GM20000 (cell line): ENCODE results near the gene DNAJB1.

Source experiments
- DNase-seq: peaks from one replicate; pipeline ENCODE4 v3.0.0; 2012; ENCODE audit warnings: low spot score
- CTCF ChIP-seq: IDR thresholded peaks from 2 replicates; pipeline ENCODE4 v1.5.1; 2012; ENCODE audit warnings: mild to moderate bottlenecking, control low read depth; ENCODE audit errors: extremely low read depth, missing control alignments

Gene DNAJB1

GRCh38 chr19:14478113-14478545 is 40.1 kb downstream of the DNAJB1 start:
- TF ChIP-seq CTCF = no peak
- no peak for DNase-seq

- TF ChIP-seq CTCF = no peak
- DNase-seq = no peak
Measured at GRCh38 chr19:14477418-14478112, 40.6 kb downstream of the DNAJB1 start.

- DNase-seq = peak; percentile 38
- TF ChIP-seq CTCF = no peak
Measured at GRCh38 chr19:14476673-14477401, 41.4 kb downstream of the DNAJB1 start.

- no peak for TF ChIP-seq CTCF
- no peak for DNase-seq
Measured at GRCh38 chr19:14476327-14476672, 41.9 kb downstream of the DNAJB1 start.

GRCh38 chr19:14475251-14476073 is 42.7 kb downstream of the DNAJB1 start, which contains the start of gene PTGER1:
PTGER1 (minus strand) TSS chr19:14475354; CDS start chr19:14474320, 1,034 bp downstream.
- DNase-seq = peak; percentile 68
- TF ChIP-seq CTCF = no peak

GRCh38 chr19:14474827-14475226 is 43.4 kb downstream of the DNAJB1 start:
- no peak for TF ChIP-seq CTCF
- peak; percentile 44 for DNase-seq
